Endodermal cell (in vitro differentiated cells): ENCODE measurements around the gene FBXO46. TPM values are rescaled to one million over a fixed set of nuclear protein-coding genes. Genes with fewer than 3 reads are reported as not detected.

Experiments
- DNase-seq: peaks from one replicate; pipeline ENCODE4 v3.0.0-alpha.2; 2017
- H3K27ac ChIP-seq: 2 replicates; pipeline ENCODE4 v1.5.1; 2013; ENCODE audit warnings: mild to moderate bottlenecking, low read depth, low read length, moderate library complexity
- H3K27me3 ChIP-seq: 2 replicates; pipeline ENCODE4 v1.6.1; 2013; ENCODE audit warnings: mild to moderate bottlenecking, low read length, moderate library complexity; ENCODE audit not compliant: insufficient read depth, control insufficient read depth, poor library complexity, severe bottlenecking
- H3K36me3 ChIP-seq: 2 replicates; pipeline ENCODE4 v1.7.0; 2013; ENCODE audit warnings: mild to moderate bottlenecking, low read length, moderate library complexity; ENCODE audit not compliant: control insufficient read depth, insufficient read depth
- H3K4me1 ChIP-seq: one replicate; pipeline ENCODE4 v1.7.0; 2013; ENCODE audit warnings: low read length; ENCODE audit not compliant: control insufficient read depth, insufficient read depth
- H3K4me3 ChIP-seq: 2 replicates; pipeline ENCODE4 v1.5.1; 2013; ENCODE audit warnings: mild to moderate bottlenecking, low read length, moderate library complexity
- H3K9ac ChIP-seq: 2 replicates; pipeline ENCODE4 v1.6.1; 2013; ENCODE audit warnings: mild to moderate bottlenecking, low read length, moderate library complexity; ENCODE audit not compliant: poor library complexity, severe bottlenecking; ENCODE audit errors: extremely low read depth
- H3K9me3 ChIP-seq: 2 replicates; pipeline ENCODE4 v1.6.1; 2013; ENCODE audit warnings: mild to moderate bottlenecking, low read length, moderate library complexity; ENCODE audit not compliant: control insufficient read depth
- H3K27ac Mint-ChIP-seq: 2 replicates; pipeline ENCODE4 v1.8.0; 2020; ENCODE audit warnings: mixed read lengths
- H3K27me3 Mint-ChIP-seq: 2 replicates; pipeline ENCODE4 v1.8.0; 2021; ENCODE audit warnings: mild to moderate bottlenecking, mixed read lengths; ENCODE audit not compliant: insufficient read depth
- H3K36me3 Mint-ChIP-seq: 2 replicates; pipeline ENCODE4 v1.8.0; 2020; ENCODE audit warnings: low read depth, mixed read lengths
- H3K4me1 Mint-ChIP-seq: 2 replicates; pipeline ENCODE4 v1.8.0; 2020; ENCODE audit warnings: mixed read lengths
- H3K4me3 Mint-ChIP-seq: 2 replicates; pipeline ENCODE4 v1.8.0; 2020; ENCODE audit warnings: mild to moderate bottlenecking, moderate library complexity, mixed read lengths
- H3K9me3 Mint-ChIP-seq: 2 replicates; pipeline ENCODE4 v1.8.0; 2020; ENCODE audit warnings: mild to moderate bottlenecking, mixed read lengths
- CTCF ChIP-seq: fragments of 200-600 bp; sonication (generic); conservative IDR thresholded peaks from 2 replicates; pipeline ENCODE4 v1.5.0; 2021; ENCODE audit warnings: antibody characterized with exemption, mild to moderate bottlenecking
- WGBS, 2 experiments: methylation state at CpG; one replicate each; pipeline versions ENCODE4 v1.1.5 to v1.1.7; 2013; ENCODE audit warnings: missing lambda C conversion rate in 2 of 2, mixed read lengths in 1 of 2; ENCODE audit not compliant: insufficient coverage in 1 of 2, insufficient read length in 1 of 2; 5-methylcytosine and 5-hydroxymethylcytosine counted together
- microRNA-seq: library from miRNA; unstranded; fragments of <30 nt; microRNA quantifications from one replicate; pipeline ENCODE4 v1.2.0, GENCODE V29; 2020; ENCODE audit warnings: borderline microRNAs expressed
- total RNA-seq, 2 donors: library from RNA; stranded (reverse); fragmentation: NEBNext Ultra II Directional in 1 of 2; extraction: Animal tissue kit (Norgen Biotek cat#: 25700) in 1 of 2; gene quantifications; 2 replicates in 1 of 2; 3 replicates in 1 of 2; pipeline ENCODE4 v1.2.1, GENCODE V29; 2021

FBXO46 gene
- total RNA-seq, 2 donors from 2014 or later, result 36.5 to 42.8 TPM

GRCh38 chr19:45664575-45664974, 66.1 kb downstream of the FBXO46 start:
- WGBS, 2 experiments, result 70 to 88% methylated on average over 5 to 7 of the region's 7 CpGs
- H3K9ac ChIP-seq, result no peak overlapping the region
- no peak for DNase-seq
- H3K27ac Mint-ChIP-seq, result no peak overlapping the region
- H3K27me3 Mint-ChIP-seq, result peaks cover 29% of the 10 kb centered on the region
- no peak overlapping the region for H3K4me3 Mint-ChIP-seq
- H3K27me3 ChIP-seq, result no peaks in the 10 kb centered on the region
- no peaks in the 10 kb centered on the region for H3K36me3 ChIP-seq
- no peaks in the 10 kb centered on the region for H3K36me3 Mint-ChIP-seq
- no peaks in the 10 kb centered on the region for H3K9me3 ChIP-seq
- TF ChIP-seq CTCF, result no peak
- no peak overlapping the region for H3K4me3 ChIP-seq
- H3K4me1 Mint-ChIP-seq, result peaks cover 17% of the 10 kb centered on the region
- H3K4me1 ChIP-seq, result no peaks in the 10 kb centered on the region
- no peaks in the 10 kb centered on the region for H3K9me3 Mint-ChIP-seq
- no peak overlapping the region for H3K27ac ChIP-seq

- Mint-ChIP-seq H3K4me1 (peaks cover 22% of the 10 kb centered on the region), H3K27ac (no peak overlapping the region), H3K4me3 (no peak overlapping the region), H3K36me3 (no peaks in the 10 kb centered on the region), H3K9me3 (no peaks in the 10 kb centered on the region), H3K27me3 (peaks cover 25% of the 10 kb centered on the region)
- Histone ChIP-seq H3K27ac (no peak overlapping the region), H3K4me3 (no peak overlapping the region), H3K9me3 (no peaks in the 10 kb centered on the region), H3K9ac (no peak overlapping the region), H3K27me3 (no peaks in the 10 kb centered on the region), H3K4me1 (no peaks in the 10 kb centered on the region), H3K36me3 (no peaks in the 10 kb centered on the region)
- TF ChIP-seq CTCF, result no peak
- 94 to 100% methylated on average over 1 of the region's 1 CpG for WGBS, 2 experiments
- DNase-seq, result no peak
These were observed 66.9 kb downstream of the FBXO46 start for GRCh38 chr19:45663800-45664199.

GRCh38 chr19:45660636-45661035, 70.1 kb downstream of the FBXO46 start:
- DNase-seq, result no peak
- H3K27ac ChIP-seq, result no peak overlapping the region
- Mint-ChIP-seq H3K36me3 (no peaks in the 10 kb centered on the region), H3K27me3 (peaks cover 12% of the 10 kb centered on the region), H3K4me1 (peaks cover 14% of the 10 kb centered on the region), H3K9me3 (no peaks in the 10 kb centered on the region), H3K27ac (no peak overlapping the region), H3K4me3 (no peak overlapping the region)
- no peaks in the 10 kb centered on the region for H3K27me3 ChIP-seq
- no peak overlapping the region for H3K9ac ChIP-seq
- no peaks in the 10 kb centered on the region for H3K36me3 ChIP-seq
- H3K4me1 ChIP-seq, result no peaks in the 10 kb centered on the region
- no peak overlapping the region for H3K4me3 ChIP-seq
- 47 to 63% methylated on average over 6 to 8 of the region's 8 CpGs for WGBS, 2 experiments
- H3K9me3 ChIP-seq, result no peaks in the 10 kb centered on the region
- TF ChIP-seq CTCF, result no peak

Small RNAs within 50 kb of the gene (microRNA-seq; reads per million reads assigned to microRNA genes)
- gene MIR642A (not detected), gene MIR642B (not detected)

Other genes starting within 250 kb of the FBXO46 start
- 10 to 100 TPM; 15.7 to 18.5 TPM for gene RTN2, start 233.8 kb downstream of the FBXO46 start, total RNA-seq
- gene PPM1N, start 232.5 kb downstream of the FBXO46 start, total RNA-seq, result 1 to 10 TPM; 3.2 to 3.5 TPM
- 100 to 1,000 TPM; 134 to 144 TPM for gene VASP, start 223.4 kb downstream of the FBXO46 start, total RNA-seq
- gene OPA3, start 146.1 kb downstream of the FBXO46 start, total RNA-seq, result 10 to 100 TPM; 12.9 to 15.4 TPM
- gene GPR4, start 128.7 kb downstream of the FBXO46 start, total RNA-seq, result not detected
- gene EML2, start 91.5 kb downstream of the FBXO46 start, total RNA-seq, result 10 to 100 TPM; 42.9 to 79.3 TPM
- 10 to 100 TPM; 10.8 to 14.6 TPM for gene GIPR, start 62.7 kb downstream of the FBXO46 start, total RNA-seq
- 100 to 1,000 TPM; 644 to 654 TPM for gene SNRPD2, start 38.9 kb downstream of the FBXO46 start, total RNA-seq
- gene QPCTL, start 38.2 kb downstream of the FBXO46 start, total RNA-seq, result 10 to 100 TPM; 11.0 to 15.9 TPM
- gene MEIOSIN, start 2.5 kb upstream of the FBXO46 start, total RNA-seq, result not detected
- 10 to 100 TPM; 41.6 to 46.4 TPM for gene SIX5, start 38.4 kb upstream of the FBXO46 start, total RNA-seq
- 10 to 100 TPM; 58.8 to 75.9 TPM for gene DMPK, start 51.6 kb upstream of the FBXO46 start, total RNA-seq
- 10 to 100 TPM; 86.4 to 86.9 TPM for gene DMWD, start 61.9 kb upstream of the FBXO46 start, total RNA-seq
- under 1 TPM; 0.53 TPM for gene RSPH6A, start 84.4 kb upstream of the FBXO46 start, total RNA-seq
- 100 to 1,000 TPM; 104 to 119 TPM for gene SYMPK, start 132.3 kb upstream of the FBXO46 start, total RNA-seq
- gene FOXA3, start 133.4 kb upstream of the FBXO46 start, total RNA-seq, result 10 to 100 TPM; 54.2 to 58.1 TPM
- gene IRF2BP1, start 155.2 kb upstream of the FBXO46 start, total RNA-seq, result 10 to 100 TPM; 23.8 to 30.3 TPM
- 10 to 100 TPM; 13.6 to 19.9 TPM for gene MYPOP, start 171.7 kb upstream of the FBXO46 start, total RNA-seq
- gene NANOS2, start 183.9 kb upstream of the FBXO46 start, total RNA-seq, result not detected
- under 1 TPM; 0.64 to 0.91 TPM for gene NOVA2, start 243.0 kb upstream of the FBXO46 start, total RNA-seq